HepG2 (cell line): ENCODE measurements around the gene INHA. TPM values are rescaled to one million over a fixed set of nuclear protein-coding genes. Genes with fewer than 3 reads are reported as not detected.

ENCODE experiments used
- CERS6 ChIP-seq: sonication (generic); formaldehyde crosslinking; IDR thresholded peaks from 2 replicates; pipeline ENCODE4 v1.5.0; 2020; ENCODE audit warnings: missing genetic modification reagents
- ESRRA ChIP-seq: sonication (generic); formaldehyde crosslinking; IDR thresholded peaks from 2 replicates; pipeline ENCODE4 v1.5.1; 2020; ENCODE audit warnings: mild to moderate bottlenecking, low read depth, missing genetic modification reagents
- GTF3A ChIP-seq: sonication (generic); formaldehyde crosslinking; conservative IDR thresholded peaks from 2 replicates; pipeline ENCODE4 v1.4.0; 2020; ENCODE audit warnings: mild to moderate bottlenecking, missing genetic modification reagents
- KDM6A ChIP-seq: IDR thresholded peaks from 2 replicates; pipeline ENCODE4 v1.6.1; 2016; ENCODE audit warnings: low read depth
- MZF1 ChIP-seq: sonication (generic); formaldehyde crosslinking; IDR thresholded peaks from 2 replicates; pipeline ENCODE4 v1.8.1; 2023; ENCODE audit warnings: mild to moderate bottlenecking, missing genetic modification reagents, borderline replicate concordance
- NR2F2 ChIP-seq: IDR thresholded peaks from 2 replicates; pipeline ENCODE4 v1.6.1; 2012; ENCODE audit warnings: low read depth, inconsistent platforms, borderline replicate concordance
- PBX3 ChIP-seq: sonication (generic); formaldehyde crosslinking; IDR thresholded peaks from 2 replicates; pipeline ENCODE4 v1.8.1; 2023; ENCODE audit warnings: missing genetic modification reagents, inconsistent platforms, borderline replicate concordance
- PLRG1 ChIP-seq: fragments of 450-650 bp; conservative IDR thresholded peaks from 2 replicates; pipeline ENCODE4 v1.6.1; 2016
- PRMT3 ChIP-seq: sonication (generic); formaldehyde crosslinking; IDR thresholded peaks from 2 replicates; pipeline ENCODE4 v1.8.1; 2022; ENCODE audit warnings: low read depth, mild to moderate bottlenecking, moderate library complexity, missing genetic modification reagents, borderline replicate concordance
- RFX5 ChIP-seq: IDR thresholded peaks from 2 replicates; pipeline ENCODE4 v1.6.1; 2011; ENCODE audit warnings: low read depth, low read length, improper control_type of control experiment
- SYNCRIP ChIP-seq: fragments of 200-400 bp; formaldehyde crosslinking; IDR thresholded peaks from 2 replicates; pipeline ENCODE4 v1.6.1; 2018; ENCODE audit warnings: mild to moderate bottlenecking, low read depth, low read length; ENCODE audit not compliant: insufficient read depth
- ZBTB4 ChIP-seq: sonication (generic); formaldehyde crosslinking; IDR thresholded peaks from 2 replicates; pipeline ENCODE4 v1.4.0; 2020; ENCODE audit warnings: missing genetic modification reagents, mild to moderate bottlenecking, borderline replicate concordance
- ZC3H13 ChIP-seq: sonication (generic); formaldehyde crosslinking; IDR thresholded peaks from 2 replicates; pipeline ENCODE4 v1.8.1; 2023; ENCODE audit warnings: mild to moderate bottlenecking, missing genetic modification reagents, moderate library complexity
- ZFP36 ChIP-seq: fragments of 150-350 bp; IDR thresholded peaks from 2 replicates; pipeline ENCODE4 v1.6.1; 2018; ENCODE audit warnings: borderline replicate concordance, low read length, low read depth; ENCODE audit not compliant: partially characterized antibody
- ZFP82 ChIP-seq: sonication (generic); formaldehyde crosslinking; IDR thresholded peaks from 2 replicates; pipeline ENCODE4 v1.5.1; 2020; ENCODE audit warnings: mild to moderate bottlenecking, missing genetic modification reagents, borderline replicate concordance
- ZNF282 ChIP-seq: fragments of 450-650 bp; IDR thresholded peaks from 2 replicates; pipeline ENCODE4 v1.6.1; 2018; ENCODE audit not compliant: partially characterized antibody
- ZNF414 ChIP-seq: sonication (generic); formaldehyde crosslinking; IDR thresholded peaks from 2 replicates; pipeline ENCODE4 v1.5.0; 2020; ENCODE audit warnings: missing genetic modification reagents
- ZNF432 ChIP-seq: sonication (generic); formaldehyde crosslinking; IDR thresholded peaks from 2 replicates; pipeline ENCODE4 v1.5.0; 2020; ENCODE audit warnings: missing genetic modification reagents, mild to moderate bottlenecking, borderline replicate concordance
- ZNF446 ChIP-seq: sonication (generic); formaldehyde crosslinking; IDR thresholded peaks from 2 replicates; pipeline ENCODE4 v1.5.0; 2020; ENCODE audit warnings: mild to moderate bottlenecking, missing genetic modification reagents
- ZNF451 ChIP-seq: sonication (generic); formaldehyde crosslinking; IDR thresholded peaks from 2 replicates; pipeline ENCODE4 v1.5.0; 2020; ENCODE audit warnings: mild to moderate bottlenecking, missing genetic modification reagents
- ZNF597 ChIP-seq: sonication (generic); formaldehyde crosslinking; IDR thresholded peaks from 2 replicates; pipeline ENCODE4 v1.5.0; 2020; ENCODE audit warnings: missing genetic modification reagents
- ZSCAN29 ChIP-seq: sonication (generic); formaldehyde crosslinking; conservative IDR thresholded peaks from 2 replicates; pipeline ENCODE4 v1.4.0; 2020; ENCODE audit warnings: mild to moderate bottlenecking, missing genetic modification reagents
- polyA plus RNA-seq, 8 experiments: library from polyadenylated mRNA; depleted of rRNA in 3 of 8; stranded (reverse) in 7 of 8; unstranded in 1 of 8; fragments of >200 nt; fragmentation: Illumina TruSeq in 4 of 8; extraction: Trizol in 4 of 8; gene quantifications; 2 replicates each; pipeline versions ENCODE4 v1.2.1 to v1.2.3, GENCODE V29; 2011 to 2016; ENCODE audit warnings: low read depth in 4 of 8, missing spikeins in 1 of 8, mixed read lengths in 1 of 8; ENCODE audit not compliant: insufficient read depth in 1 of 8
- total RNA-seq, 5 experiments: library from RNA; depleted of rRNA; stranded (reverse); fragments of >200 nt; fragmentation: Illumina TruSeq; extraction: Trizol; gene quantifications; 2 replicates each; pipeline ENCODE4 v1.2.3, GENCODE V29; 2016; ENCODE audit warnings: low read depth in 1 of 5

Gene INHA
- total and polyA plus RNA-seq, 2 of the 13 experiments (the other 11 are each of a cell fraction or from before 2014, with no cell fraction given): 4.1 to 15.2 TPM

GRCh38 chr2:219597552-219598307 lies 25.6 kb downstream of the INHA start, which contains the start of gene STK11IP (continued):
- no peak for TF ChIP-seq ESRRA (CRISPR knock-in tag)
- TF ChIP-seq GTF3A (CRISPR knock-in tag): no peak
- TF ChIP-seq PRMT3: no peak; the same call in 1 of the 2 replicates
- no peak for TF ChIP-seq SYNCRIP
- TF ChIP-seq NR2F2: peak; percentile 69; the same call in 1 of the 2 replicates
- no peak for TF ChIP-seq ZNF414 (CRISPR knock-in tag)
- peak; percentile 48; the same call in 1 of the 2 replicates for TF ChIP-seq ZC3H13 (CRISPR knock-in tag)
- no peak for TF ChIP-seq ZNF432 (CRISPR knock-in tag)
- TF ChIP-seq RFX5: no peak
- TF ChIP-seq ZBTB4: 0 out of 2 replicates have a peak, but pooled peaks have one; percentile 61
- TF ChIP-seq PBX3 (CRISPR knock-in tag): no peak
- TF ChIP-seq CERS6 (CRISPR knock-in tag): no peak
- no peak for TF ChIP-seq ZNF597 (CRISPR knock-in tag)
- no peak for TF ChIP-seq ZNF282
- peak; percentile 20; the same call in 1 of the 2 replicates for TF ChIP-seq ZSCAN29 (CRISPR knock-in tag)
- no peak for TF ChIP-seq ZNF451 (CRISPR knock-in tag)
- no peak; the same call in 1 of the 2 replicates for TF ChIP-seq MZF1 (CRISPR knock-in tag)
- 0 out of 2 replicates have a peak, but pooled peaks have one; percentile 12 for TF ChIP-seq KDM6A
- TF ChIP-seq ZFP82: no peak
- no peak for TF ChIP-seq PLRG1
- no peak for TF ChIP-seq ZFP36
- no peak for TF ChIP-seq ZNF446 (CRISPR knock-in tag)
